Fibroblast of mammary gland (primary cell): ENCODE measurements around the gene ODAD3.

Experiments used
- DNase-seq: peaks from one replicate; pipeline ENCODE4 v3.0.0-alpha.2; 2010; ENCODE audit warnings: low read depth
- H3K4me3 ChIP-seq: 2 replicates; pipeline ENCODE4 v1.5.1; 2011; ENCODE audit warnings: low read depth, mild to moderate bottlenecking, low read length, moderate library complexity; ENCODE audit not compliant: control insufficient read depth
- CTCF ChIP-seq: conservative IDR thresholded peaks from 2 replicates; pipeline ENCODE4 v1.5.1; 2011; ENCODE audit warnings: low read depth, low read length, inconsistent platforms; ENCODE audit not compliant: control insufficient read depth, insufficient read depth

Gene ODAD3

GRCh38 chr19:11377237-11377636 lies 57.7 kb downstream of the ODAD3 start:
- DNase-seq: peak; percentile 94
- no peak overlapping the region for H3K4me3 ChIP-seq
- no peak for TF ChIP-seq CTCF

GRCh38 chr19:11375143-11375948 lies 59.6 kb downstream of the ODAD3 start:
- H3K4me3 ChIP-seq: peak overlapping the region; percentile 79
- no peak for DNase-seq
- no peak for TF ChIP-seq CTCF

- peak within 1 kb of the TSS; percentile 79 for H3K4me3 ChIP-seq
- peak; percentile 99 for DNase-seq
- TF ChIP-seq CTCF: no peak
Observed at GRCh38 chr19:11374433-11375142, 60.3 kb downstream of the ODAD3 start, which contains the start of gene SWSAP1. TSS of gene SWSAP1 (plus strand) at chr19:11374666. CDS start at chr19:11374681, 15 bp downstream.

- peak overlapping the region; percentile 79 for H3K4me3 ChIP-seq
- no peak for TF ChIP-seq CTCF
- no peak for DNase-seq
Observed at GRCh38 chr19:11373885-11374432, 61.0 kb downstream of the ODAD3 start.

GRCh38 chr19:11373166-11373884 lies 61.6 kb downstream of the ODAD3 start:
- no peak overlapping the region for H3K4me3 ChIP-seq
- no peak for DNase-seq
- no peak for TF ChIP-seq CTCF

- H3K4me3 ChIP-seq: no peak overlapping the region
- no peak for TF ChIP-seq CTCF
- DNase-seq: no peak
Observed at GRCh38 chr19:11370744-11371143, 64.2 kb downstream of the ODAD3 start.
